HUES64 (cell line): Measurements from ENCODE around the gene PGLYRP2.

Experiments used
- H3K27ac ChIP-seq: 2 replicates; pipeline ENCODE4 v1.7.0; 2013; ENCODE audit warnings: low read depth, low read length, inconsistent platforms
- H3K27me3 ChIP-seq: 2 replicates; pipeline ENCODE4 v1.6.1; 2013; ENCODE audit warnings: mild to moderate bottlenecking, low read length; ENCODE audit not compliant: insufficient read depth
- H3K36me3 ChIP-seq: 2 replicates; pipeline ENCODE4 v1.6.1; 2013; ENCODE audit warnings: mild to moderate bottlenecking, low read length; ENCODE audit not compliant: insufficient read depth
- H3K4me1 ChIP-seq: 2 replicates; pipeline ENCODE4 v1.6.1; 2013; ENCODE audit warnings: mild to moderate bottlenecking, low read length, moderate library complexity; ENCODE audit not compliant: insufficient read depth
- H3K4me3 ChIP-seq: 2 replicates; pipeline ENCODE4 v1.5.1; 2013; ENCODE audit warnings: mild to moderate bottlenecking, low read length, moderate library complexity
- H3K9ac ChIP-seq: 2 replicates; pipeline ENCODE4 v1.6.1; 2013; ENCODE audit warnings: mild to moderate bottlenecking, low read depth, low read length
- H3K9me3 ChIP-seq: 2 replicates; pipeline ENCODE4 v1.6.1; 2013; ENCODE audit warnings: low read depth, low read length; ENCODE audit not compliant: insufficient read depth
- WGBS: fragments of 150-250, 120-280 bp; methylation state at CpG from one replicate; pipeline ENCODE4 v1.1.7; 2013; ENCODE audit warnings: missing lambda C conversion rate; 5-methylcytosine and 5-hydroxymethylcytosine counted together

PGLYRP2 gene

GRCh38 chr19:15508035-15508710 lies 28.9 kb upstream of the PGLYRP2 start, which contains the start of gene CYP4F22:
Gene CYP4F22, plus strand, starts transcription at chr19:15508525. Its CDS starts 16,812 bp downstream, at chr19:15525337.
- H3K9me3 ChIP-seq, result peaks cover 71% of the 10 kb centered on the region
- no peaks in the 10 kb centered on the region for H3K4me1 ChIP-seq
- no peak within 1 kb of the TSS for H3K9ac ChIP-seq
- 91% methylated on average over 52 of the region's 52 CpGs for WGBS
- H3K36me3 ChIP-seq, result no peaks in the 10 kb centered on the region
- H3K4me3 ChIP-seq, result no peak within 1 kb of the TSS
- no peaks in the 10 kb centered on the region for H3K27me3 ChIP-seq
- no peak within 1 kb of the TSS for H3K27ac ChIP-seq

GRCh38 chr19:15507068-15508034 lies 28.1 kb upstream of the PGLYRP2 start:
- H3K9me3 ChIP-seq, result peaks cover 70% of the 10 kb centered on the region
- H3K27ac ChIP-seq, result no peak overlapping the region
- H3K36me3 ChIP-seq, result no peaks in the 10 kb centered on the region
- no peaks in the 10 kb centered on the region for H3K4me1 ChIP-seq
- WGBS, result 76% methylated on average over 13 of the region's 14 CpGs
- no peaks in the 10 kb centered on the region for H3K27me3 ChIP-seq
- no peak overlapping the region for H3K9ac ChIP-seq
- no peak overlapping the region for H3K4me3 ChIP-seq

- Histone ChIP-seq H3K9ac (no peak overlapping the region), H3K27me3 (no peaks in the 10 kb centered on the region), H3K36me3 (no peaks in the 10 kb centered on the region), H3K9me3 (peaks cover 69% of the 10 kb centered on the region), H3K4me3 (no peak overlapping the region), H3K27ac (no peak overlapping the region), H3K4me1 (no peaks in the 10 kb centered on the region)
- WGBS, result 77% methylated on average over 5 of the region's 5 CpGs
Measured at GRCh38 chr19:15506074-15506571, 26.8 kb upstream of the PGLYRP2 start.

GRCh38 chr19:15502264-15502663 lies 23.0 kb upstream of the PGLYRP2 start:
- Histone ChIP-seq H3K9ac (no peak overlapping the region), H3K27me3 (no peaks in the 10 kb centered on the region), H3K27ac (no peak overlapping the region), H3K9me3 (peaks cover 73% of the 10 kb centered on the region), H3K4me1 (no peaks in the 10 kb centered on the region), H3K4me3 (no peak overlapping the region), H3K36me3 (no peaks in the 10 kb centered on the region)
- WGBS, result 85% methylated on average over 1 of the region's 1 CpG

- Histone ChIP-seq H3K27me3 (no peaks in the 10 kb centered on the region), H3K36me3 (no peaks in the 10 kb centered on the region), H3K27ac (no peak overlapping the region), H3K4me1 (no peaks in the 10 kb centered on the region), H3K4me3 (no peak overlapping the region), H3K9ac (no peak overlapping the region), H3K9me3 (peaks cover 68% of the 10 kb centered on the region)
- 87% methylated on average over 1 of the region's 1 CpG for WGBS
Measured at GRCh38 chr19:15501596-15501995, 22.3 kb upstream of the PGLYRP2 start.

GRCh38 chr19:15498910-15499309 lies 19.6 kb upstream of the PGLYRP2 start:
- H3K36me3 ChIP-seq, result no peaks in the 10 kb centered on the region
- no peak overlapping the region for H3K27ac ChIP-seq
- H3K4me3 ChIP-seq, result no peak overlapping the region
- no peaks in the 10 kb centered on the region for H3K4me1 ChIP-seq
- H3K9me3 ChIP-seq, result peaks cover 54% of the 10 kb centered on the region
- no peaks in the 10 kb centered on the region for H3K27me3 ChIP-seq
- WGBS, result 74% methylated on average over 6 of the region's 6 CpGs
- H3K9ac ChIP-seq, result no peak overlapping the region

GRCh38 chr19:15498156-15498858 lies 19.0 kb upstream of the PGLYRP2 start:
- Histone ChIP-seq H3K27me3 (no peaks in the 10 kb centered on the region), H3K27ac (no peak overlapping the region), H3K9me3 (peaks cover 54% of the 10 kb centered on the region), H3K4me1 (no peaks in the 10 kb centered on the region), H3K9ac (no peak overlapping the region), H3K36me3 (no peaks in the 10 kb centered on the region), H3K4me3 (no peak overlapping the region)
- WGBS, result 82% methylated on average over 8 of the region's 10 CpGs

GRCh38 chr19:15495151-15495550 lies 15.8 kb upstream of the PGLYRP2 start:
- Histone ChIP-seq H3K4me3 (no peak overlapping the region), H3K9ac (no peak overlapping the region), H3K4me1 (no peaks in the 10 kb centered on the region), H3K27me3 (no peaks in the 10 kb centered on the region), H3K36me3 (no peaks in the 10 kb centered on the region), H3K9me3 (peaks cover 30% of the 10 kb centered on the region), H3K27ac (no peak overlapping the region)
- WGBS, result 80% methylated on average over 1 of the region's 1 CpG

GRCh38 chr19:15488489-15489226 lies 9.4 kb upstream of the PGLYRP2 start:
- H3K27ac ChIP-seq, result no peak overlapping the region
- H3K36me3 ChIP-seq, result no peaks in the 10 kb centered on the region
- no peaks in the 10 kb centered on the region for H3K27me3 ChIP-seq
- no peaks in the 10 kb centered on the region for H3K4me1 ChIP-seq
- H3K9me3 ChIP-seq, result peaks cover 35% of the 10 kb centered on the region
- no peak overlapping the region for H3K9ac ChIP-seq
- WGBS, result 83% methylated on average over 13 of the region's 13 CpGs
- H3K4me3 ChIP-seq, result no peak overlapping the region

GRCh38 chr19:15487038-15487437 lies 7.7 kb upstream of the PGLYRP2 start:
- 77% methylated on average over 3 of the region's 4 CpGs for WGBS
- H3K4me3 ChIP-seq, result no peak overlapping the region
- no peaks in the 10 kb centered on the region for H3K36me3 ChIP-seq
- H3K9ac ChIP-seq, result no peak overlapping the region
- H3K27me3 ChIP-seq, result no peaks in the 10 kb centered on the region
- no peaks in the 10 kb centered on the region for H3K4me1 ChIP-seq
- peaks cover 45% of the 10 kb centered on the region for H3K9me3 ChIP-seq
- no peak overlapping the region for H3K27ac ChIP-seq
